ENCODE measurements around the gene MOB3A. TPM values are rescaled to one million over a fixed set of nuclear protein-coding genes. Genes with fewer than 3 reads are reported as not detected.
"Not testable (repeated sequence)": the region's sequence is repeated elsewhere in the genome, so short reads cannot be mapped to it uniquely, and the experiment has no call there.

Gene MOB3A
- total RNA-seq, 1 donor from 2014 or later, result 17.0 TPM

DNA sequence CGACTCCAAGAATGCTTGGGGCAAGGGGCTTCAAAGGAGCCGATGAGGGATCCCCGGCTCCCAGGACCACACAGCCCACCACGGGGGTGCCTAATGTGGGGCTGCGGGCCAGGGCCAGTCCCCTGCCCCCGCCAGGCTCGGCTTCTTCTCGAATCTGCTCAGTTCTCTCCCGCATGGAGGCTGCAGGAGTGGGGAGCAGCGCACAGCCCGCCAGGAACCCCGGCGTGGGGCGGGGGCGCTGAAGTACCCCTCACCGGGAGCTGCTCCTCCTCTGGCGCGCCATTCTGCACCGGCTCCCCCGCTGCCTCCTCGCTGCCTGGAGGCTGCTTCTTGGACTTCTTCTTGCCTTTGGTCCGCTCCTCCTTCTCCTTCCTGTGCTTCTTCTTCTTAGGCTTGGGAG lies 15.3 kb upstream of the MOB3A start:
- no peak for DNase-seq (ENCODE audit: low spot score)
- intact Hi-C loops (cut with DNase I), result no loop called here

DNA sequence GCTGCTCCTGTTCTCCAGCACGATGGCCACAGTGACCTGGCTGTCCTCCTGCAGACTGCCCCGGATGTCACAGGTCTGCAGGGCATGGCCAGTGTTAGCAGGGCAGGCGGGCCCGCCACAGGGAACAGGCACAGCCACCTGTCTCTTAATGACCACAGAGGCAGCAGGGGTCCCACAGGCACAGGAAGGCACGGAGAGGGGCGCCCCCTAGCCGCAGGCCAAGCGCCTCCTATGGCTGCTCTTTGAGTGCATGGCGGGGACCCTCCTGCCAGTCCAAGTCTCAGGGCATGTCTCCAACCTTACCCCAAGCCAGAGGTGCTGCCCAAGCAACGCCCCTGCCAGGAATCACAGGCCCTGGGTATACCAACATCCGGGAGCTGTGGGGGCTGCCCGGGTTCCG lies 14.7 kb upstream of the MOB3A start:
- intact Hi-C loops (cut with DNase I), result no loop called here

DNA sequence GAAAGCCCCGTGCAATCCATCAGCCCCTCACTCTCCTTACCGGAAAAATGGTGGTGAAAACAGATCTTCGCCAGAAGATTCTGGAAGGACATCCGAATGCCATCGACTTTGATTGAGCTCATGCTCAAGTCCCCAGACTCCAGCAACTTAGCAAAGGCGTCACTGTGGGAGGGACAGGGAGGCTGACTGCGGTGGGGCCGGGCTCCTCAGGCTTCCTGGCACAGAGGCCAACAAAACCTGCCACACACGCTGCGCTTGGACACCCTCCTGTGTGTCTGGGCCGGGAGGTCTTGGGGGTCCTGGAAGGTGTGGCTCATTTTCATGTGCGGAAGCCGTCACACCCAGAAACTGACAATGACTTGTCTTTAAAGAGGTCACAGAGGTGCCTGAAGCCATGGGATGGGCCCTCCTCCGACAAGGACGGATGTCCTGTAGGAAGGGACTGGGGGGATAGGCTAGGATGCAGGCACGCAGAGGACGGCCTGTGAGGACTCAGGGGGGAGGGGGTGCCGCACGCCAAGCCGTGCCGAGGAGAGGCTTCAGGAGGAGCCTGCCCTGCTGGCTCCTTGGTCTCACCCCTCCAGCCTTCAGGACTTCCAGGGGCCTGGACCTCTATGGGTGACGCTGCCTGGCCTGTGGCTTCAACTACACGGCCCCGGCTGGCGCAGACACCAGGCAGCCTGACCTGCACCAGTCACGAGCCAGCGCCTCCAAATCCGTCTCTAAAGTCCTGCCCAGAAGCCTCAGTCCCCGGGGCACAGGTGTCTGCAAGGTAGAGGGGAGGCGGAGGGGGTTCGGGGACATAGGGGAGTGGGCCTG lies 13.1 kb upstream of the MOB3A start:
- no peak for DNase-seq (ENCODE audit: low spot score)
- intact Hi-C loops (cut with DNase I), result no loop called here

More for the DNA sequence above, 14.7 kb upstream of the MOB3A start:
- no peak for DNase-seq (ENCODE audit: low spot score)

DNA sequence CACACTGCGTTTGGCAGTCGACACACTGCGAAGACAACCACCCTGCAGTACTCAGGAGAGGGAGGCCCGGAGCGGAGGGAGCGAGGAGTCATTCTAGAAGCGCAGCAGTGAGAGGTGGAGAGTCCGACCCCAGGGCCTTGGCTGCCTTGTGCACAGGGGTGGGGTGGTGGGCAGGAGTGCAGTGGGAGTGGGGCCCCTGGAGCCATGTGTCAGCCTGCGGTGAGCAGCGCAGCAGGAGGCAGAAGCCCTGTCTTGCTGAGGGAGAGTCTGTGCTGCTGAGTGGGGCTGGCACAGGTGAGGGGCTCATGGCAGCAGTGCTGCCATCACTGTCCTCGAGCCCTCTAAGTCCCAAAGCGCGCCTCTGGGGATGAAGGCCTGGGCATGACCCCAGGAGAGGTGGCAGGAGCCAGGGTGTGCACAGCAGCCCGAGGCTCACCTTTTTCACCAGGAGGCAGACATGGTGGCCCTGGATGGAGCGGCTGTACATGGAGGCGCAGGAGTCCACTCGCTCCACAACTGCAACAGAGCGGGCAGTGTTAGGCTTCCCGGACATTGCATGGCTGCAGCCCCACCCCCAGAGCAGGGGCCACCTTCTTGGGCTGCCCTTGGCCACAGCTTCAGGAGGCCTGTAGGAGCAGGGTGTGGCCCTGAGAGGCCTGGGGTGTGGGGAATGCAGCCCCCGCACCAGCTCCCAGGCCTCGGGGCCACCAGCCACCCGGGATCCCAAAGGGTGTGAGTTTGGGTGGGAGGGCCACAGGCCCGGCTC lies 12.3 kb upstream of the MOB3A start:
- intact Hi-C loops (cut with DNase I), result no loop called here

DNA sequence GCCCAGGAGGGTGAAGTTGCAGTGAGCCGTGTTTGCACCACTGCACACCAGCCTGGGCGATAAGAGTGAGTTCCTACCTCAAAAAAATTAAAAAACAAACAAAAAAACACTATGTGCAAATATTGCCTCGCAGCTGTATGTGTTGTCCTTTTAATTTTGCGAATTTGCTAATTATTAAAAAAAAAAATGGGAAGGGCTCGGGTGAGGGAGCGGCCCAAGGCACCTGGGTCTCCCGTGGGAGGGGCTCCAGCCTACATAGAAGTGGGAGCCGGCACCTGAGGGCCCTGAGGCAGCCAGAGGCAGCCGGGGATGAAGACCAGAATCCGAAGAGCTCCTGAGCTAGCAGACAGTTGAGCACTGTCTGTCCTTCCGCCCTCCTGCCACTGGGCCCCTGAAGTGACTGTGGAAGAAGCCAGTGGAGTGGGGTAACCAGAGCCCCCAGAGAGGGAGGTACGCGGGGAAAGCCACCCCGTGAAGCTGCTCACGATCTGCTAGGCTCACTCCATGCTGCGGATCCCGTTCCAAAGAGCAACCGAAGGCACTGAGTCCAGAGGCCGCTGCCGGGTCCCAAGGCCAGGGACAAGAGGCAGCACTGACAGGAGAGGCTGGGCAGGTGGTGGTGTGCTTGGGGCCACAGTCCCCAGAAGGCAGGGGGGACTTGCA lies 7.0 kb upstream of the MOB3A start:
- intact Hi-C loops (cut with DNase I), result no loop called here
- no peak for DNase-seq (ENCODE audit: low spot score)

More for the DNA sequence above, 12.3 kb upstream of the MOB3A start:
- no peak for DNase-seq (ENCODE audit: low spot score)

DNA sequence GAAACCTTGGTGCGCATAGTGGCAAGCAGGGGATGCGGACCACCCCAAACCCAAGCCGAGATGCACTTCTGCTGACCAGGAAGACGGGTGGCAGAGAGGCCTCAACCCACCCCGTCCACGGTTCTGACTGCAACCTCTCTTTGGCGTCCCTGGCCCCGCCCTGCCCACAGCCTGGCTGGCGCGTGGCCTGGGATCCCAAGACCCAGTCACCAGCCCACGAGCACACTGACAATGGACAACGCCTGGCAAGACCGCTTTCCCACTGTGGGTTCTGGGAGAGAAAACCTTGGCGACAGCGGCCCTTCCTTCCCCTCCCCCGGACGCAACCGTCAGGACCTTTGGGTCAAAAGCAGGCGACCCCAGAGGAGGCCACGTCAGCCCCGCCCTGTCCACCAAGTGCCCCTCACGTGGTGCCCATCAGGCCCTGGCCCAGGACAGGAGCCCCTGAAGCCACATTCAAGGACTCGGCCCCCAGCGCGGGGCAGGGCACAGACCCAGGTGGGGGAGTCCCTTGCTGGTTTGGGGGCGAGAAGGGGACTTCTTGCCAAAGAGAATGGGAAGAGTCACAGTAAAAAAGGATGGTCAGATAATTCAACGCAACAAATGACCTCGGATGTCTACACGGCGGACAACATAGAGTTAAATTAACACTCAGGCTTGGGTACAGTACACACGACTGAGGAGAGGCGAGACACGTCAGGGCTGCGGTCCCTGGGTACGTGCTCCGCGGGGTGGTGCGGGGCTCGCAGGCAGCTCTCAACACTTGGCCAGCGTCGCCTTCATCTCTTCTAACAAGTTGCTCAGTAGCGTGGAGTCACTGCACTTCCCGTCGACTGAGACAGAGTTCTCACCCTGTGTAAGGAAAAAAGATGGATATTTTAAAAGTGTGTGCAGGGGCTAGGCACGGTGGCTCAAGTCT lies 5.5 kb upstream of the MOB3A start:
- intact Hi-C loops (cut with DNase I), result no loop called here
- no peak for DNase-seq (ENCODE audit: low spot score)

DNA sequence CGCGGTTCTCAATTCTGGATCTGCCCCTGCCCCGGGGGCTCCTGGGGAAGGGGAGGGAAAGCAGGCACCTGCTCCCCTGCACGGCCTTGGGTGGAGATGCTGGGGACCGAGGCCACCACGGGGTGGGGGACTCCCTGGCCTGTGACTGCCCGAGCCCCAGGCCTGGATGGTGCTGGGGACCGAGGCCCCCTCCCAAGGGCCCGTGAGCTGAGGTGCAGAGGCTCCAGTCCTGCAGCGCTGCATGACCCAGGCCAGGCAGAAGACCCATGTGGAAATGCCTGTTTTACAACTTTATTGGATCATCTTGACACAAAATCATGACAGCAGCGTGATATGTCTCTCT lies 4.6 kb upstream of the MOB3A start:
- DNase-seq (ENCODE audit: low spot score), result no peak
- intact Hi-C loops (cut with DNase I), result no loop called here

DNA sequence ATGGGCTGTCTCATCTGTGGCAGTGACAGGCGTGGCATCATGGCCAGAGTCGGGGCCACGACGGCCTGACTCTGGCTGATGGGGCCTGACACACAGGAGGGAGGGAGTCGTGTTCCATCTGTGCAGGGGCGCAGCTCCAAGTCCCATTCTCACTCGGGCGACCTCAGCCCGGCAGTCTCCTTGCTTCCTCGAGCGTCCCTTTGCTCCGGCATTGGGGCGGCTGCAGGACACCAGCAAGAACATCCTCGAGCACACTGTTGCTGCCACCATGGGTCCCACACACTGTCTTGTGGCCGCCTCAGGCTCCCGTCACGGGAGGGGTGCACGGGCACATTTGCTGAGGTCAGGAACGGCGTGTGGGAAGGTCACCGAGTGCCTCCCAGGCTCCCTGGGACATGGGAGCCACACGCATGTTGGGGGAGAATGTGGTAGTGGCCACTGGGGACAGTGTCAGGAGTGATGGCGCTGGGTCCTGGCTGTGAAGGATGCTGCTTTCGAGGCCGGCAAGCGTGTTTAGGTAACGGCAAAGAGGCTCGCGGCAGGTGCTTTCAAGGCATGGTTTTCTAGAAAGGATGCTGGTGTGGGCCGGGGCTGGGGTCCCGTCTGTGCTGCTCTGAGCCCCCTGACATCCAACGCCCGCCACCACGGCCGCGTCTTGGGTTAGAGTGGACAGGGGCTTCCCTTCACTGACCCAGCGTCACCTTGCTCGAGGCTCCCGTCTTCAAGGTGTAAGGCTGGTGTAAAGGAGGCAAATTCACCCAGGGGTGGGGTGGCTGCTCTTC lies 4.0 kb upstream of the MOB3A start:
- no peak for DNase-seq (ENCODE audit: low spot score)
- intact Hi-C loops (cut with DNase I), result no loop called here

DNA sequence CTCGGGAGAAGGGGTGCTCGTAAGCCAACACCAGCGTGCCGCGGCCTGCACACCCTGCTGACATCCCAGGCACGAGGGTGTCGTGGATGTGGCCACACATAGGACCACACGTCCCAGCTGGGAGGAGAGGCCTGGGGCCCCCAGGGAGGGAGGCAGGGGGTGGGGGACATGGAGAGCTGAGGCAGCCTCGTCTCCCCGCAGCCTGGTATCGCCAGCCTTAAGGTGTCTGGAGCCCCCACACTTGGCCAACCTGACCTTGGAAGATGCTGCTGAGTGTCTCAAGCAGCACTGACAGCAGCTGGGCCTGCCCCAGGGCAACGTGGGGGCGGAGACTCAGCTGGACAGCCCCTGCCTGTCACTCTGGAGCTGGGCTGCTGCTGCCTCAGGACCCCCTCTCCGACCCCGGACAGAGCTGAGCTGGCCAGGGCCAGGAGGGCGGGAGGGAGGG lies 3.0 kb upstream of the MOB3A start:
- intact Hi-C loops (cut with DNase I), result no loop called here
- no peak for DNase-seq (ENCODE audit: low spot score)

DNA sequence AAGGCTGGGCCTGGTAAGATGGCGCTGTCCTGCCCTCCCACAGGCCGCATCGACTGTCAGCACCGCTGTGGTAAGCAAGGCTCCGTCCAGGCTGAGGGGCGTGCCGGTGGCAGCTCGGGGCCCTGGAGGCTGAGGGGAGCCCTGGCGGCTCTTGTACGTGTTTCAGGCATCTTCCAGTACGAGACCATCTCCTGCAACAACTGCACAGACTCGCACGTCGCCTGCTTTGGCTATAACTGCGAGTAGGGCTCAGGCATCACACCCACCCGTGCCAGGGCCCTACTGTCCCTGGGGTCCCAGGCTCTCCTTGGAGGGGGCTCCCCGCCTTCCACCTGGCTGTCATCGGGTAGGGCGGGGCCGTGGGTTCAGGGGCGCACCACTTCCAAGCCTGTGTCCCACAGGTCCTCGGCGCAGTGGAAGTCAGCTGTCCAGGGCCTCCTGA lies 1.8 kb upstream of the MOB3A start:
- intact Hi-C loops (cut with DNase I), result loop anchor here (2.0 kb wide), 1 partner anchor 53 kb away; the partner anchor contains the start of gene AP3D1
- no peak for DNase-seq (ENCODE audit: low spot score)

DNA sequence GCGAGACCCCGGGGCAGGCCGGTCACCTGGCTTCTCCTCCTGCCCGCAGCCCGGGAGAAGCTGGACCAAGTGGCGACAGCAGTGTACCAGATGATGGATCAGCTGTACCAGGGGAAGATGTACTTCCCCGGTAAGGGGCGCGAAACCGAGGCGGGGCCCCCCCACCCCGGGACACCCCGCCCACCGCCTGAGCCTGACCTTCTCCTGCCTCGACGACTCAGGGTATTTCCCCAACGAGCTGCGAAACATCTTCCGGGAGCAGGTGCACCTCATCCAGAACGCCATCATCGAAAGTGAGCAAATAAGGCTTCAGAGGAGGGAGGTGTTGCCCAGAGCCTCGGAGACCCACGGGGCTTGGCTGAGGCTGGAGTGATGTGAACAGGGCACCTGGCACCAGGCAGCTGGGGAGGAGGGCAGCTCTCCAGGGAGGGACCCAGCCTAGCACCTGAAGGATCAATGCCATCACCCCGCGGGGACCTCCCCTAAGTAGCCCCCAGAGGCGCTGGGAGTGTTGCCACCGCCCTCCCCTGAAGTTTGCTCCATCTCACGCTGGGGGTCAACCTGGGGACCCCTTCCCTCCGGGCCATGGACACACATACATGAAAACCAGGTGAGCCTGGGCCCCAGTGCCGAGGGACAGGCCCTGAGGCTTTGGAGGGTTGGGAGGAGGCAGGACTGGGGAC lies 1.2 kb upstream of the MOB3A start:
- intact Hi-C loops (cut with DNase I), result loop anchor here (2.0 kb wide), 1 partner anchor 53 kb away; the partner anchor contains the start of gene AP3D1

DNA sequence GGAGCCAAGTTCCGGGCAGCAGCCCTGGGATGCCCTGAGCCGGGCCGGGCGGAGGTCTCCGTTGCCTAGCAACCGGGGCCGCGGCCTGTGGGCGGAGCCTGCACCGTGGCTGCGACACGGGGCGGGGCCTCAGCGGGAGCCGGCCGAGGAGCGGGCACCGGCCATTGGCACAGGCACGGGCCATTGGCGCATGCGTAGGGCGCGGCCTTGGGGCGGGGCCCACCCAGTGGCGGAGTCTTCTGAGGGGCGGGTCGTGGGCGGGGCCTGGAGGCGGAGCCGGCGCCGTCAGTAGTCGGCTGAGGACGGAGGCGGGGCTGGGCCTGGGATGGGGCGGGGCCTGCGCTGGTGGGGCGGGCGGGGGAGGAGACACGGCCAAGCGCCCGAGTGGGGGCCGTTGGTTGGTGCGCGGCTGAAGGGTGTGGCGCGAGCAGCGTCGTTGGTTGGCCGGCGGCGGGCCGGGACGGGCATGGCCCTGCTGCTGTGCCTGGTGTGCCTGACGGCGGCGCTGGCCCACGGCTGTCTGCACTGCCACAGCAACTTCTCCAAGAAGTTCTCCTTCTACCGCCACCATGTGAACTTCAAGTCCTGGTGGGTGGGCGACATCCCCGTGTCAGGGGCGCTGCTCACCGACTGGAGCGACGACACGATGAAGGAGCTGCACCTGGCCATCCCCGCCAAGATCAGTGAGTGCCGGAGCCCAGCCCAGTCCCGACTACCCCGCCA lies 515 bp upstream of the MOB3A start, which contains the start of gene IZUMO4:
TSS of gene IZUMO4 (plus strand) at position 436 of the 723 bp plus-strand sequence. CDS start at position 467, 31 bp downstream.
- intact Hi-C loops (cut with DNase I), result loop anchor here (2.0 kb wide), 1 partner anchor 54 kb away; the partner anchor contains the start of gene AP3D1
- DNase-seq (ENCODE audit: low spot score), result peak; percentile 100

More for the DNA sequence above, 1.2 kb upstream of the MOB3A start:
- no peak for DNase-seq (ENCODE audit: low spot score)

DNA sequence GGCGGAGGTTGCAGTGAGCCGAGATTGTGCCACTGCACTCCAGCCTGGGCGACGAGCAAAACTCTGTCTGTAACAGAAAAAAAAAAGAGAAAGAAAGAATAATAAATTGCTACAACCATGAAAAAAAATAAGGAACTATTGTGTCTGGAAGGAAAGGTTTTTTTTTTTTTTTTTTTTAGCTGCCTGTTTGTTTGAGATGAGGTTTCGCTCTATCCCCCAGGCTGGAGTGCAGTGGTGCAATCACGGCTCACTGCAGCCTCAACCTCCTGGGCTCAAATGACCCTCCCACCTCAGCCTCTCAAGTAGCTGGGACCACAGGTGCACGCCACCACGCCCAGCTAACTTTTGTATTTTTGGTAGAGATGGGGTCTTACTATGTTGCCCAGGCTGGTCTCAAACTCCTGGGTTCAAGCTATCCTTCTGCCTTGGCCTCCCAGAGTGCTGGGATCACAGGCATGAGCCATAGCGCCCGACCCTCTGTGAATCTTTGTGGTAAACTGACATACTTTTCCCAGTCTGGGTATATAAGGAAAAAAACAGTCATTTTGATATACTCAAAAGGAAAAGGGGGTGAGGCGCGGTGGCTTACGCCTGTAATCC lies 4.1 kb downstream of the MOB3A start:
- intact Hi-C loops (cut with DNase I); DNase-seq (ENCODE audit: low spot score): not testable (repeated sequence)

DNA sequence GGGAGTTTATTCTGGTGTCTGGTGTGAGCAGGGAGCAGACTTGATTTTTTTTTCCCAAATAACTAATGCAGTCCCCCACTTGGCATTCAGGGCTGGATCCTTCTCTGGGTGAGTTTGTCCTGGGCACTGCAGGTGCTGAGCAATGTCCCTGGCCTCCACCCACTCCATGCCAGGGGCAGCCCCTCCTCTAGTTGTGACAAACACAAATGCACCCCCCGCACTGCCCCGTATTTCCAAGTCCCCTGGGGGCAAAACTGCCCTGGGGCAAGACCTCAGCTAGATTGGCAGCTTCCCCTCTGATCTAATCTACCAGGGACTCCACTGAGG lies 6.4 kb downstream of the MOB3A start:
- intact Hi-C loops (cut with DNase I), result no loop called here
- DNase-seq (ENCODE audit: low spot score), result no peak

DNA sequence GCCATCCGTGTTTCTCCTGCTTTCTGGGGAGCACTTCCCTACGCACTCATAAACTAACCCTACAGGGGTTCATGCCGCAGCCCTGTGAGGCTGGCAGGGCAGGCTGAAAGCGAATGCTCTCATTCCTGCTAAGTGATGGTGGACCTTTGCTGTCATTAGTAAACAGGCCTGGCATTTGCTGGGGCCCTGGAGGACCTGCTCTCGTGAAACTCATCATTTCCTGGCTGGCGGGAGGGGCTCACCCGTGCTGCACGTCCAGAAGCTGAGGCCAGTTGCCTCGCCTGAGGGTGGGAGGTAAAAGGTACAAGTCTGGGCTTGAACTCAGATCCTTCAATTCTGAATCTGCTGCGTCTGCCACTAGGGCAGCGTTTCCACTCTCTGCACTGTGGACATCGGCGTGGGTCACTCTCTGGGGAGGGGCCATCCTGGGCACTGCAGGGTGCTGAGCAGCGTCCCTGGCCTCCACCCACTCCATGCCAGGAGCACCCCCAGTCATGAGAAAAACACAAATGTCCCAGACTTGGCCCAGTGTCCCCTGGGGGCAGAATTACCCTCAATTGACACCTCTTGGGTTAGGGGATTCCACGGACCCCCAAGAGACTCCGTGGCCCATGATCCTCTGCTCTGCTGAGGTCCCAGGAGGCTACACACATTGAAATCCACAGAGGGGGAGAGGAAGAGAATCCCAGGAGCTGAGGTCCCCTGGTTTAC lies 7.0 kb downstream of the MOB3A start:
- intact Hi-C loops (cut with DNase I), result no loop called here
- DNase-seq (ENCODE audit: low spot score), result no peak

DNA sequence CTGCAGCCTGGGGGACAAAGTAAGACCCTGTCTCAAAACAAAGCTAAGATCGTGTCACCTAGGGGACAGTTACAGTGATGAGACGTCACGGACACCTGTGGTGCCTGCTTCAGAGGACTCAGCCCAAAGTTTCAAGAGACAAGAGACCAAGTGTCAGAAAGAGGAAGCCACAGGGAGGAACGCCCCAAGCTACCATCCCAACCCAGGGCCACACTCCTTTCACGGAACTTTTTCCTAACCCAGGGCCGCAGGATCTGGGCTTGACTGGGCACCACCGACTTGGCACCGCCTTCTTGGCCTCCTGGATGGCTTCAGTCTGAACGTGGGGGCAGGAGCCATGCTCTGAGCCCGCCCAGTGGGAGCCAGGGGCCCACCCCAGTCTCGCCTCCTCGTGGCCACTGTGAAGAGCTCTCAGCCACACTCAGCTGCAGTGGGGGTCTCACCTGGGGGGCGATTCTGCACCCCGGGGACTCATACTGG lies 8.5 kb downstream of the MOB3A start:
- DNase-seq (ENCODE audit: low spot score), result no peak
- intact Hi-C loops (cut with DNase I), result no loop called here

Data from cardiac septum (tissue), 1 donor.